Hematopoietic multipotent progenitor cell treated with erythropoietin and hydrocortisone succinate and interleukin-3 and kit ligand, for 8 days (in vitro differentiated cells): ENCODE data around the gene WLS.

Experiments used
- DNase-seq: peaks from one replicate; pipeline ENCODE4 v3.0.0-alpha.2; 2015

WLS gene

DNA sequence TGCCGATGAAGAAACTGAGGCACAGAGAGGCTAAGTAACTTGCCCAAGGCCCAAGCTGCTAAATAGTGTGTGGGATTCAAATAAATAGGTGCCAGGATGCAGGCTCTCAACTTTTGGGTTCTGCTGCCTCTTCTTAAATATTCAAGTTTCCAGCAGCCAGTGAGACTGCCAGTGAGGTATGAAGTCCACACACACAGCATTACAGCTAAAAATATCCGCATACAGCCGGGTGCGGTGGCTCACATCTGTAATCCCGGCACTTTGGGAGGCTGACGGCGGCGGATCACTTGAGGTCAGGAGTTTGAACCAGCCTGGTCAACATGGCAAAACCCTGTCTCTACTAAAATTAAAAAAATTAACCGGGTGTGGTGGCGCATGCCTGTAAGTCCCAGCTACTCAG is 103.5 kb downstream of the WLS start:
- no peak for DNase-seq

DNA sequence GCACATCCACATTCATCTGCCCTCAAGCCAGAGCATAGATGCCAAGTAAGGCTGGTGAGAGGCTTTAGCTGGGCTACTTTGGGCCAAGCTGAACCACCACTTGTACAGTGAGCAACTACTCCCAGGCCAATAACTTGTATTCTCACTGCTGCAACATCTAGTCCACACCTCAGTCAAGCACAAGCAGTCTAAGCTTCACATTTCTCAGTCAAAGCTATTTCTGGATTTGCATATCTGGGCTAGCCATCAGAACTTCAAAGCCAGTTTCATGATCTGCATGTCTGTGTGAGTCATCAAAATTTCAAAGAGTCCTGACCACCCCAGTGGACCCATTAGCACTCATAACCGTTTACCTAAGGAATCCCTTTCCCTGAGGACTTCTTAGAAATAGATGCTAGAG is 104.2 kb downstream of the WLS start:
- no peak for DNase-seq

DNA sequence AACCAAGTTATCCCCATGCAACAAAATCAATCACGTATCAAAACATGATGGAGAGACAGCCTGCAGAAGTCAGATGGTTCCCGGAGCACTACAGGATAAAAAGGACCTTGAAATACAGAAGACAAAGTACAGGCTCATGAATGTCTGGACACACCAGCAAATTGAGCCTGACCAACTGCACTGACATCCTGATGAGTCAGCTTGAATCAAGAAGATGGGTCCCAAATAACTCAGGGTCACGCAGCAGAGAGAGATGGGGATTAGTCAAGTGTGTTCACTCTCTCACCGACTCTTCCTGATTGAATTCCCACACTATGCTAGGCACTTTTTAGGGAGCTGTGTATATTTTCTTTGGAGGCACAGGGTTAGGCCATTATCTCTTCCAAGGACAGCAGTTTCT is 110.8 kb downstream of the WLS start:
- DNase-seq: no peak

DNA sequence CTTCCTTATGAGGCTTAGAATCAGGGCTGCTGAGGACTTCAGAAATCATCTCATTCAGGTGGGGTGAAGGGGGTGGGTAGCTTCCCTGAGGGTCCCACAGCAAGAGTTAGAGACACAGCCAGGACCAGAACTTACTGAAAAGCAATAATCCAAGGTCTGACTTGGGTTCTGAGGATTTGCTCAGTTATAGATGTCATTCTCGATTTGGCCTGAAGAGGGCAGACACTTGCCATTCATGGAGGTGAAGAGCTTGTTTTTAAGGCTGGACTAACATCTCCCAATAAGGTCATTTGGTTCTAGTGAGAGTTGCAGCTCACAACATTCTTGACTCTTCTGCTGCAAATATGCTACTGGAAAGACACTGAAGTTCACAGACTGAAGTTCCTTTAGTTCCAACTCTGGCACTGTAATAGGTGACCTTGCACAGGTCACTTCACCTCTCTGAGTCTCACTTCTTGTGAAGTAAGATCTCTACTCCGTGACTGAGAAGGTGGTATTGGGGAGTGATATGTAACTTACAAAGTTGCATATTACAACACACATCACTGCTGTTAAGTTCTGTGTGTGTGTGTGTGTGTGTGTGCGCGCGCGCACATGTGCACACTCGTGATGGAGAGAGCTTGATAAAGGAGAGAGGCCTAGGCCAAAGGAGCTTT is 112.1 kb downstream of the WLS start:
- peak; percentile 65 for DNase-seq

DNA sequence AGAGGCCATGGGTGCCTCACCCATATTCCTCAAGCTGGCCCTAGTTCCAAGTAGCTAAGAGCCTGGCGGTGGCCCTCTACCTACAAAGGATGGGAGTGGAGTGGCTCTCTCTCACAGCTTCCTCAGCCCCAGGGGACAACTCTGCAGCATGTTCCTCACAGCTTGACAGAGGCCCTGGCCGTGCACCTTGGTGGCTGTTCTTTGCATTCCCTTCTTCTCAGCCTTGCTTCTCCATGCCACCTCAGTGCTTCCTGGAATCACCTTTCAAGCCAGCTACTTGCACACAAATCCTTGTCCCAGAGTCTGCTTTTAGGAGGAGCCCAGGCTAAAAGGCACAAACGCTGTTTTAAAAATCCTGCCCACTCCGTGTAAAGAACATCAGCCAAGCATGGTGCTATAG is 112.9 kb downstream of the WLS start:
- DNase-seq: no peak

DNA sequence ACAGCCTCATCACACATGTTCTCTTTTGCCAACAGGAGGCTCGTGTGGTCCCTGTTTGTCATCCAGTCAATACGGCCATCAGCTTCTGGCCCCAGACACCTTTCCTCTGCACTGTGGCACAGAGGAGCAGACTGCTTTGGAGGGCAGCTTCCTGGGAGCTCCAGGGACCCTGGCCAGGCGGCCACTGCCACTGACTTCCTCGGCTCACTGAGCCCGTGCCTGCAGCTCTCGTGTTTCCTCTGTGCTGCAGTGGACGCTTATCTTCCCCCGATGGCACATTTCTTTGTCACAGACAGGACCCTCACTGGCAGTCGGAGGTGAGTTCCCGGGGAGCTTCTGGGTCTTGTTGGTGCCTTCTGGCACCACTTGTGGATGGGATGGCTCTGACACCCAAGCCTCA is 114.9 kb downstream of the WLS start:
- no peak for DNase-seq

DNA sequence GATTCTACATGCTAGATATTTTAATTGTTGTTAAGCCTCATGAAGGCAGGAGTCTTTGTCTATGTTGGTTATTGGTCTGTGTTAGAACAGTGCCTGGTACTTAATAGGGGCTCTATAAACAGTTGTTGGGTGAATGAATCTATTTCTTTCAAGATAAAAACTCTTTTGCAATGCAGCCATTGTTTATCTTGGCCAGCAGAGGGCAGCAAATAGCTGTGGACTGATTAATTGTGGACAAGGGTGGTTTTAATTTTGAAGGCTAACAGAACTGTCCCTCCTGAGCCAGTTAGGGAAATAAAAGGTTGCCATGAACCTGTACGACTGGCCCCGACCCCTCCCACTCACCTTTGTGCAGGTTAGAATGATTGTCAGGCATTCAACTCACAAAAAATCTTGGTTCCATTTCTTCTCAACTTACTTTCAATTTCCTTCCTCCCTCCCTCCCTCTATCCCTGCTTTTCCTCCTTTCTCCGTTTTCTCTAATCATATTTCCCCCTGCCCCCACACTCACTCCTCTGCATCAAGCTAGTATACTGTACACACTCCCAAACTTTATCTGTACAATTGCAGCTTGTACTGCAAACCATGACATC is 115.6 kb downstream of the WLS start:
- DNase-seq: peak; percentile 54

DNA sequence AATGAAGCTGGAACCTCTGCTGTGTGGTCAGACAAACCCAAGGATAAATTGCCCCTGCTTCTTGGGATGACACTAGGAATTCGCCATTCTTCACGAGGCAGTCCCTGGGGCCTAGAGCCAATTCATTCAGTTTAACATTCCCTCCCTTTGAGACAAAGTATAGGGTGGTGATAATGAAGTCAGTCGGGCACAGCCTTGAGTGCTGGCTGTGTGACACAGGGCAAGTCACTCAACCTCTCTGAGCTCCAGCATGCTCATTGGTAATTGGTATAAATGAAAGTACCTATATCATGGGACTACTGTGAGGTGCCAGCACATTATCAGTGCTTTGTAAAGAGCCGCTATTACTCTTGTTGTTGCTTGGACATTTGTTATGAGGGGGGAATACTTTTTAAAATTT is 117.0 kb downstream of the WLS start:
- no peak for DNase-seq

DNA sequence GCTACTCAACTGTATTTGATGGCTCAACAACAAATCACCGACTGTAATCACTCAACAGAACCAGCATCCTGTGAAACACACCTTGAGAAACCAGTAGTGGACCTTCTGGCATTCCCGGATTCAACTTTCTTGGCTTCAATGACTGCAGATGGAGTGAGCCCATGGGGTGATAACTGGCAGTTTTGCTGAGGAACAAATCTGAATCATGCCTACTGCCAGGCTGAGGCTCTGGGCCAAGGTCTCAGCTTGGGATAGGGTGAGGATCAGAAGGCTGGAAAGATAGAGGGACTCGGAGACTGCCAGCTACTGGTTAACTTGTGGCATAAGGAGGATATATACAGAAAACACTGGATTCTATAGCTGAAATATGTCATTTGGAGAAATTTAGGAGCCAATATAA is 118.4 kb downstream of the WLS start:
- DNase-seq: no peak

DNA sequence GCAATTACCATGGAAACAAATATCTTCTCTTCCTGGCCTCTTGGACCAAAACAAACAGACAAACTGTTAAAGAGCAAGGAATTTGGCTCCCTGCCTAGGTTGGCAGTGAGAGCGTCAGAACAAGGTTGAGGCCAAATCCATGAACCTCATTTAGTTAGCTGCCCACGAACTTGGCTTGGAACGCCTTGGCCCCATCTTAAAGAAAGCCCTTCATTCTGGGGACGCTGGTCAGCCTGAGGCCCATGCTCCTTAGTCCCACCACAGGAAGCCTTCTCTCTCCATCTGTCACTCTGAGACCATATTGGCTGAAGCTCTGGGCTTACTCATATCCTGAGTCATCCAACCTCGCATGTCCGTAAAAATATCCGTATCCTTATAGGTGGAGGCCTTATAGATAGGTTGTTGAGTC is 119.5 kb downstream of the WLS start:
- no peak for DNase-seq

DNA sequence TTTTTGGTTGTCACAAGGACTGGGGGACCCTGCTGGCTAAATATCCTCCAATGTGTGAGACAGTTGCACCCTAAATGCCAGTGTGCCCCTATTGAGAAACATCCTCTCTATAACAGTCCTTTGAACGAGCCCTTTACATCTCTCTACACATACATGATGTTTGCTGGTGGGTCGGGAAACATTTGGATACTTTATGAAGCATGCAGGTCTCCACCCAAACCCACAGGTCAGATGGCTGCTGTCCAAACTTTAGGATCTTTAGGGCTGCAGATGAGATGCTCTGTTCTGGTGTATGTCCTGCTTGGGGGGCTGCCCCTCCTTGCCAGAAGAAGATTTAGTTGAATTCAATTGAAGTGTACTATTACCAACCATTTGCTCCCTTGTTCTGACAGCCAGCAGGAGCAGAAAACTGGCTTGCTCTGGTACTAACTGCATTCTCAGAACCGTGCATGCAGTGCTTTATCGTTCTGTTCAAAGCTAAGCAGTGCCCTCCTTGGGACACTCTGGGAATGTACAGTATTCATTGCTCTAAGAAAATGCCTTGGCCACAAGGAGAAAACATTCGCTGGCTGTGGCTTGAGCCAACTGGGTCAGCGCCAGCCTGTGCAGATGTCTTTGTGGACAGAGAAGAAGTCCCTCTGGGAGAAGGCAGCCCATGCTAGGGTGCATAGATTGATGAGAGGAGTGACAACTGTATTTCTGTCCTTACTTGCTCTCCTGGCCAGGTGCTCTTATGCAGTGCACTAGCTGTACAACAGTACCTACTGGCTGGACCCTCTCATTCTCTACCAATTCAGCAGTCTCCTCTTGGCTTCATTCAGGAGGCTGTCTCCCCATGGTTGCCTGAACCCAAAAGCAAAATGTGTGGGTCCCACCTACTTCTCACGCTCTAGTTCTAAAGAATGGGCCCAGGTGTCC is 120.5 kb downstream of the WLS start:
- DNase-seq: peak; percentile 8

DNA sequence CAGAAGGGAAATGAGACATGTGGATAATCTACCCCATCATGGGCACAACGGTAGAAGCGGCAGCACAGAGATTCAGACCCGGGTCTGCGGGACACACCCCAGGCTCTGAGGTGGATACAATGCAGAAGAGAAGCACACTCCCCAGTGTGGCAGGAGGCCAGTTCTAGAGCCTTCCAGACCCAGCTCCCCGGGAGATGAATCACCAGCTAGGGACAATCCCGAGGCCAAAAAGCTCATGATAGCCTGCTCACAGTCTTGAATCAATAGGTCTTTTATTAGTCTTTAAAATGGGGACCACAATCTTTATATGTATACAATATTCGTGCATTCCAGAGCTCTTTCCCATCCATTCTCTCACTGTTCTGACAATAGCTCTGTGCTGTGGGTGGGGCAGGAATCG is 124.6 kb downstream of the WLS start:
- no peak for DNase-seq

DNA sequence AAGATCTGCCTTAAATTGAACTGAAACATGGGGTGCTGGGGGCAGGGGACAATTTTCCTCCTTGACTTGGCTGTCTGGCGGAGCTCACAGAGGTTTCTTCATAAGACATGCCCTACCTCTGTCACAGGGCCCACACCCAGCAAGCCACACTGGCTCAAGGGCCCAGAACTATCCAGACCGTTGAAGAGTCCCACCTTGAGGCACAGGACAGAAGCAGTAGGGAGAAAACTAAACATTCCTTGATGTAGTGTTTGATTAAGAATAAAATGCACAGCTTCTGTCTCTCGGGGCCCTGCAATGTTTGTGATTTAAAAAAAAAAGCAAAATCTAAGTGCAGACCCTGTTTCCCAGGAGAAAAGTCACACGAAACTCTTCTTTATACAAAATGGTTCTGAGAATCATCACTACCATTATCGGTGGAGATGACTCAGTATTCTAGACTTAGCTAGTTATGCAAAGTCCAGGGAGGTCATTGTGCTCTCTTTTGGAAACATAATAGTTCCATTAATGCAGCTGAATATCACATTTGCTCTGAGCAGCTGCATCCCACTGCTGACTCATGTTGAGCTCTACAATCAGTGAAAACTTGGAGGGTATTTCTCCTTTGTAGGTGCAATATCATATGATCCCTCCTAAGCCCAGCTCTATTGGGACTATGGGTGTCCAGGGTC is 128.3 kb downstream of the WLS start:
- DNase-seq: no peak

DNA sequence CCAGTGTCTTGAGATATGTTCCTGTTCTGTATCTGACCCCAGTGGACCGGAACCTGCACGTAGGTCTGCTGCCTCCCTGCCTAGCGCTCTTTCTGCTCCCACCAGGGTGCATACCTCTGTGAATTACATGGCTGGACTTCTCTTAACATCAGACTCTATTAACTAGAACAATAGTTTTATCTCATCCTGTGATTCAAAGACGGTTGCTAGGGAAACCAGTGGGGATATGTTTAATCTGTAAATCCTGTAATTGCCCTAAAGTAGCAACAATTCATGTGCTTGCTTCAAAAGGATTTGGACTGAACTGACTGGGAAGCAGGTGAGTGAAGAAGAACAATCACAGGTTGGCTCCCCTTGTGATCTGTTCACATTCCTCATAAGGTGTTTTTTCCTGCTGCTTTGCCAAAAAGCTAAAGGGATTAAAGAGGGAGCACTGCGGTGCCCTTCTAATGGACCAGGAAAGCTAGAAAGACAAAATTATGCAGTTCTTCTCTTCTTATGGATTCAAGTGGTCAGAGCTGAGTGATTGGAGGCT is 129.2 kb downstream of the WLS start:
- DNase-seq: no peak

DNA sequence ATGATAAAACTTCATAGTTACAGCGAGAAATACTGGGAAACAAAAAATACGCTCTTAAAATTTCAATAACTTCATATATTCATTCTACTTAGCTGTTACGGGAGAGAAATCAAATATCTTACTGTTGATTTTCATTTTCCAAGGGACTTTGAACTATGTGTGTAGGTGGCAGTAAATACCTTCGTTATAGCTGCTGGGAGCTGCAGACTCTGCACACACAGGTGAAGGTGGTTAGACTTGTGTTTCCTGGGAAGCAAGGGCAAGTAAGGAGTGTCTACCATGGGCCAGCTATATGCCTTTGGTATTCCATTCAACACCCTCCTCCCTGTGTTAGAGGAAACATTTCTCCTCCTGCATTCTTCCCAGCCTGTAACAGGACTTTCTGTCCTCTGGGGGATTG is 130.5 kb downstream of the WLS start:
- no peak for DNase-seq

DNA sequence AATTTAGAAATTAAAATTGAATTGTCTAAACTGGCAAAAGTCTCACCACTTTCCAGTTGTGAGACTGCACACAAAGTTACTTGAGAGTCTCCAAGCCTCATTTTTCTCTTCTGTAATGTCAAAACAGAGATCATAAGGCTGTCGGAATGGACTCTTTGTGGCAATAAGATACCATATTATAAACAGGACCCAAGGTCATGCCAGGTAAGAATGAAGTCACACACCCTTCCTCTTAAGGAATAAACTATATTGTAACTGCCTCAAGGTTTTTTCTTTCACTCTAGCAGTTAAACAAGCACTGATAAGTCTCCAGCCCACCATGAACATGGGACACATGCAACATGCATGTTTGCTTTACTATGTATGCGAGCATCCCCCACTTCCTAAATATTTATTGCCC is 131.8 kb downstream of the WLS start:
- no peak for DNase-seq

DNA sequence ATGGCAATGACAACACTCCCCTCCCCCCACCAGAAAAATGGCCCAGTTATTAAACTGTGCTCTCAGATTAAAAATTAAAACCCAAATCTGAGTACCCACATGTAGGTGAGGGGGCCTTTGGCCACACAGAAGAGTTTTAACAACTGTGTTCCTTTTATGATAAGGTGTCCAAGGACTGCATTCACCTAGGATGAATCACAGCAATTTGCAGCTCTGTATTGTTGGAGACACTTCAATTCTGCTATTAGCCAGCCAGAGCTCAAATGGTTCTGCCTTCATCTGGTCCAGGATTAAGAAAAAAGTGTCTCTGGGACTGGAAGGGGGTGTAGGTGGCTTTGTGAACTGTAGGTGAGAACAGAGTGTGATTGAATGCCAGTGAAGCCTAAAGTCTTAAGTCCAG is 138.6 kb downstream of the WLS start:
- no peak for DNase-seq

DNA sequence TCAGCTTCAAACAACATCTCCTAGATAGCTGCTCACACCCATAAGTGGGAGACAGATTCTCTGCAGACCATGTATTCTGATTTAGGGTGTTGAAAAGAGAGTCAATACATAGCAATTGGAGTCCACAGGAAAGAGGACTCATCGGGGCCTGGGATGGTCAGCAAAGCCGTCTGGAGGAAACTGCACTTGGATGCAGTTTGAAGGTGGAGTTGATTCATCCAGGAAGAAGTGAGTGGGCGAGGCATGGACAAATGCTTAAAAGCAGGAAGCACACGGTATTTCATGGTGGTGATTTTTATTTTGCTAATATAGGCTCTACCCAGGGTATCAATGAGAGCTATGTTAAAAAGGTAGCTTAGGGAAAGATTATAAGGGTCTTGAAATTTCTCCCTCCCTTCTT is 145.1 kb downstream of the WLS start:
- DNase-seq: no peak

DNA sequence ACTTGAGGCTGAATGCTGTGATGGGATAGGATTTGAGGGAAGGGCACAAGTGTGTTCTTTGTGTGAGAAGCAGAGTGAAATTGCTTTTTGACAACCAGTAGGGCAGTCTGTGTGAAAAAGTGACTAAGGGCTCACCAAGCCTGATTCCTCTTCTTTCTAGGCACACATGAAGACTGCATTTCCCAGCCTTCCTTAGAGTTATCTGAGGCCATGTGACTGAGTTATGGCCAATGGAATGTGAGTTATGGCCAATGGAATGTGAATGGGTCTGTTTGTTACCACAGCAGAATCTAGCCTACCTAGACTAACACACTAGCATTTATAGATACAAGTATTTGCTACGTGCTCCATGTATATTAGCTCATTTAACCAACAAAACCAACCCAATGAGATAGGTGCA is 146.6 kb downstream of the WLS start:
- no peak for DNase-seq

DNA sequence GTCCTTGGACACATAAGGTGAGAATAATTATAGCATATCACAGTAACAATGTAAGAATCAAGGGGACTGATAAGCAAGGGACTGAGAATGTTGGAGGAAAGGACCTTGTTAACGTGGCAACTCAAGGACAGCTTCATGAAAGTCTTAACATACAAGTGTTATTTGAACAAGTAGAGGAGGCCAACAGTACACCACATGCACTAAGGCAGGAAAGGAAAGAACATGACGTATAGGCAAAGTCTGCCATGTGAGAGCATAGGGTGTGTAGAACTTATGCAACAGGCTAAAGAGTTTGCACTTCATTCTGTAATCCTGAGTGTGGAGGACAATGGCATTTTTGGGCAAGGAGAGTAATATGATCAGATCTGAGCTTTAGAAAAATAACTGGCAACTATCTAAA is 148.6 kb downstream of the WLS start:
- no peak for DNase-seq

DNA sequence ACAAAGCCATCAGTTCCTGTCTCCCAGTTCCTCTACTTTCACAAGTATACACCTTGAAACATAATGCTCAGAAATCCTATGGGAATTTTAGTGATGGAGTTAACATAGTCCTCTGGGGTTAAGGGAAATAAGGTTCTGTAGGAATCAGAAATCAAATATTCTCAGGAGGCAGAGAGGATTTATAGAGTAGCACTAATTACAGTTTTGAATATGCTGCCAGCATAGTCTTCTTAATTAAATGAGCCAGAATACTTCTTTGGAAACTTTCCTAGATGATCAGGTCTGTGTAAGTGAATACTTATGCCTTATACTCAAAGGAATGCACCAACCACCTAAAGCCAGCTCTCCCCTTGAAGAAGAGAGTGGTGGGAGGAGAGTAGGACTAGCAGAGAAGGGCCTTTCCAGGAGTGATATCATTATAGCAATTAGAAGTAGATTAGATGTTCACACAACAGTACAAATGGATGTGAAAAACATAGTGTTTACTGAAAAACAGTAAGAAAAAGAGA is 150.5 kb downstream of the WLS start:
- DNase-seq: no peak

DNA sequence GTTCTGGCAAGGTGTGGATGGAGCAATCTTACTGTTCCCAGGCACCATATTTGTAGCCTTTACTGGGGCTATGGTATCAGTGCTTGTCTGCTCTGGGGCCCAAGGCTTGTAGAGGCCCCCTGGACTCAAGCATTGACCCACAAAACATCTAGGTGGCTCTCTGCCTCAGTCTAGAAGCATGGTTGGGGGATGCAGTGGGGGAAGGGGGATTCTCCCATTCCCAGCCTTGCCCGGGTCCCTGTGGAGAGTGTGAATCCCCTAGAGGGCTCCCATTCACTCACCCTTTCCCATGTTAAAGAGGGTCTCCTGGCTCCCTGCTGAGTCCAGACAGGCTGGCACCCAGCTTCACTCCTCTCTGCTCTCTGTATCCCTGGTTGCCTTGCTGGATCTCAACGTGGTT is 153.7 kb downstream of the WLS start:
- no peak for DNase-seq
